ENCODE measurements around the gene EFNA2. TPM values are rescaled to one million over a fixed set of nuclear protein-coding genes. Genes with fewer than 3 reads are reported as not detected.

Gene EFNA2
- total and polyA plus RNA-seq, 2 experiments from 2014 or later = 2.7 to 10.3 TPM

DNA sequence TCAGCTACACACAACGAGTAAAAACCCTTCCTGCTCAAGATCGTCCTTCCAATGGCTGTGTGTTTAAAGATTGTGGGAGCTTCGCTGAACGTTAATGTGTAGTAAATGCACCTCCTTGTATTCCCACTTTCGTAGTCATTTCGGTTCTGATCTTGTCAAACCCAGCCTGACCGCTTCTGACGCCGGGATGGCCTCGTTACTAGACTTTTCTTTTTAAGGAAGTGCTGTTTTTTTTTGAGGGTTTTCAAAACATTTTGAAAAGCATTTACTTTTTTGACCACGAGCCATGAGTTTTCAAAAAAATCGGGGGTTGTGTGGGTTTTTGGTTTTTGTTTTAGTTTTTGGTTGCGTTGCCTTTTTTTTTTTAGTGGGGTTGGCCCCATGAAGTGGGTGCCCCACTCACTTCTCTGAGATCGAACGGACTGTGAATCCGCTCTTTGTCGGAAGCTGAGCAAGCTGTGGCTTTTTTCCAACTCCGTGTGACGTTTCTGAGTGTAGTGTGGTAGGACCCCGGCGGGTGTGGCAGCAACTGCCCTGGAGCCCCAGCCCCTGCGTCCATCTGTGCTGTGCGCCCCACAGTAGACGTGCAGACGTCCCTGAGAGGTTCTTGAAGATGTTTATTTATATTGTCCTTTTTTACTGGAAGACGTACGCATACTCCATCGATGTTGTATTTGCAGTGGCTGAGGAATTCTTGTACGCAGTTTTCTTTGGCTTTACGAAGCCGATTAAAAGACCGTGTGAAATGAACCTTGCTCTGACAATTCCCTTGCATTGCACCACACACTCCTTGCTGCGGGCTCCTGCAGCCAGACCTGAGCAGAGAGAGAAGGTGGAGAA is 13.0 kb upstream of the EFNA2 start (continued):
- TF ChIP-seq, protein P1, sequence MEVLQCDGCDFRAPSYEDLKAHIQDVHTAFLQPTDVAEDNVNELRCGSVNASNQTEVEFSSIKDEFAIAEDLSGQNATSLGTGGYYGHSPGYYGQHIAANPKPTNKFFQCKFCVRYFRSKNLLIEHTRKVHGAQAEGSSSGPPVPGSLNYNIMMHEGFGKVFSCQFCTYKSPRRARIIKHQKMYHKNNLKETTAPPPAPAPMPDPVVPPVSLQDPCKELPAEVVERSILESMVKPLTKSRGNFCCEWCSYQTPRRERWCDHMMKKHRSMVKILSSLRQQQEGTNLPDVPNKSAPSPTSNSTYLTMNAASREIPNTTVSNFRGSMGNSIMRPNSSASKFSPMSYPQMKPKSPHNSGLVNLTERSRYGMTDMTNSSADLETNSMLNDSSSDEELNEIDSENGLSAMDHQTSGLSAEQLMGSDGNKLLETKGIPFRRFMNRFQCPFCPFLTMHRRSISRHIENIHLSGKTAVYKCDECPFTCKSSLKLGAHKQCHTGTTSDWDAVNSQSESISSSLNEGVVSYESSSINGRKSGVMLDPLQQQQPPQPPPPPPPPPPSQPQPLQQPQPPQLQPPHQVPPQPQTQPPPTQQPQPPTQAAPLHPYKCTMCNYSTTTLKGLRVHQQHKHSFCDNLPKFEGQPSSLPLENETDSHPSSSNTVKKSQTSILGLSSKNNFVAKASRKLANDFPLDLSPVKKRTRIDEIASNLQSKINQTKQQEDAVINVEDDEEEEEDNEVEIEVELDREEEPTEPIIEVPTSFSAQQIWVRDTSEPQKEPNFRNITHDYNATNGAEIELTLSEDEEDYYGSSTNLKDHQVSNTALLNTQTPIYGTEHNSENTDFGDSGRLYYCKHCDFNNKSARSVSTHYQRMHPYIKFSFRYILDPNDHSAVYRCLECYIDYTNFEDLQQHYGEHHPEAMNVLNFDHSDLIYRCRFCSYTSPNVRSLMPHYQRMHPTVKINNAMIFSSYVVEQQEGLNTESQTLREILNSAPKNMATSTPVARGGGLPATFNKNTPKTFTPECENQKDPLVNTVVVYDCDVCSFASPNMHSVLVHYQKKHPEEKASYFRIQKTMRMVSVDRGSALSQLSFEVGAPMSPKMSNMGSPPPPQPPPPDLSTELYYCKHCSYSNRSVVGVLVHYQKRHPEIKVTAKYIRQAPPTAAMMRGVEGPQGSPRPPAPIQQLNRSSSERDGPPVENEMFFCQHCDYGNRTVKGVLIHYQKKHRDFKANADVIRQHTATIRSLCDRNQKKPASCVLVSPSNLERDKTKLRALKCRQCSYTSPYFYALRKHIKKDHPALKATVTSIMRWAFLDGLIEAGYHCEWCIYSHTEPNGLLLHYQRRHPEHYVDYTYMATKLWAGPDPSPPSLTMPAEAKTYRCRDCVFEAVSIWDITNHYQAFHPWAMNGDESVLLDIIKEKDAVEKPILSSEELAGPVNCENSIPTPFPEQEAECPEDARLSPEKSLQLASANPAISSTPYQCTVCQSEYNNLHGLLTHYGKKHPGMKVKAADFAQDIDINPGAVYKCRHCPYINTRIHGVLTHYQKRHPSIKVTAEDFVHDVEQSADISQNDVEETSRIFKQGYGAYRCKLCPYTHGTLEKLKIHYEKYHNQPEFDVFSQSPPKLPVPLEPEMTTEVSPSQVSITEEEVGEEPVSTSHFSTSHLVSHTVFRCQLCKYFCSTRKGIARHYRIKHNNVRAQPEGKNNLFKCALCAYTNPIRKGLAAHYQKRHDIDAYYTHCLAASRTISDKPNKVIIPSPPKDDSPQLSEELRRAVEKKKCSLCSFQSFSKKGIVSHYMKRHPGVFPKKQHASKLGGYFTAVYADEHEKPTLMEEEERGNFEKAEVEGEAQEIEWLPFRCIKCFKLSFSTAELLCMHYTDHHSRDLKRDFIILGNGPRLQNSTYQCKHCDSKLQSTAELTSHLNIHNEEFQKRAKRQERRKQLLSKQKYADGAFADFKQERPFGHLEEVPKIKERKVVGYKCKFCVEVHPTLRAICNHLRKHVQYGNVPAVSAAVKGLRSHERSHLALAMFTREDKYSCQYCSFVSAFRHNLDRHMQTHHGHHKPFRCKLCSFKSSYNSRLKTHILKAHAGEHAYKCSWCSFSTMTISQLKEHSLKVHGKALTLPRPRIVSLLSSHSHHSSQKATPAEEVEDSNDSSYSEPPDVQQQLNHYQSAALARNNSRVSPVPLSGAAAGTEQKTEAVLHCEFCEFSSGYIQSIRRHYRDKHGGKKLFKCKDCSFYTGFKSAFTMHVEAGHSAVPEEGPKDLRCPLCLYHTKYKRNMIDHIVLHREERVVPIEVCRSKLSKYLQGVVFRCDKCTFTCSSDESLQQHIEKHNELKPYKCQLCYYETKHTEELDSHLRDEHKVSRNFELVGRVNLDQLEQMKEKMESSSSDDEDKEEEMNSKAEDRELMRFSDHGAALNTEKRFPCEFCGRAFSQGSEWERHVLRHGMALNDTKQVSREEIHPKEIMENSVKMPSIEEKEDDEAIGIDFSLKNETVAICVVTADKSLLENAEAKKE (CRISPR knock-in tag; IDR thresholded peaks at IDR 0.05) = no peak
- TF ChIP-seq JUNB (IDR thresholded peaks at IDR 0.05; ENCODE audit: unreplicated experiment) (no peak), CTCF (conservative IDR thresholded peaks at IDR 0.05; ENCODE audit: low read depth in 2 of 2) (no peak), ZNF114 (CRISPR knock-in tag; IDR thresholded peaks at IDR 0.05) (no peak), ZNF331 (CRISPR knock-in tag; IDR thresholded peaks at IDR 0.05; ENCODE audit: low read depth) (no peak), EZH2 (IDR thresholded peaks at IDR 0.05; ENCODE audit: low read depth, unreplicated experiment) (no peak), POLR2AphosphoS5 (IDR thresholded peaks at IDR 0.05; ENCODE audit: low read depth) (no peak), CREB1 (CRISPR knock-in tag; IDR thresholded peaks at IDR 0.05; ENCODE audit: low read depth) (no peak)

All from GM23338 (cell line).